GM12878 (cell line): ENCODE results near the gene GMDS. TPM values are rescaled to one million over a fixed set of nuclear protein-coding genes. Genes with fewer than 3 reads are reported as not detected.

Experiments
- ATAC-seq: fragments of 200-7000 bp; cut with Tn5 transposase; 3 replicates; pipeline ENCODE4 v1.9.1; 2020; ENCODE audit warnings: mild to moderate bottlenecking, moderate library complexity
- BruUV-seq: library from RNA; stranded (reverse); fragments of 400-500 nt; replicated peaks from 2 replicates; lab custom pipeline; 2021; lab: Mats Ljungman, UMichigan
- CTCF ChIA-PET: fragments of 300-600 bp; sonication (Branson Sonifier 250); formaldehyde crosslinking; extraction: SDS; loops from one replicate; lab custom pipeline; 2021; ENCODE audit warnings: inconsistent platforms; lab: Yijun Ruan, JAX
- POLR2A ChIA-PET: fragments of 350-600 bp; formaldehyde crosslinking; extraction: SDS; loops from one replicate; lab custom pipeline; 2021; ENCODE audit warnings: inconsistent platforms; lab: Charles Lee
- RAD21 ChIA-PET: fragments of 300-600 bp; sonication (Branson Sonifier 250); formaldehyde crosslinking; loops from one replicate; lab custom pipeline; 2023; ENCODE audit warnings: antibody characterized with exemption; ENCODE audit not compliant: unreplicated experiment; lab: Charles Lee
- SMC1A ChIA-PET: fragments of 300-600 bp; sonication (Branson Sonifier 250); formaldehyde crosslinking; loops from one replicate; lab custom pipeline; 2023; ENCODE audit not compliant: unreplicated experiment, uncharacterized antibody; lab: Charles Lee
- DNase-seq: peaks from one replicate; pipeline ENCODE4 v3.0.0-alpha.2; 2011; ENCODE audit warnings: low read depth, low spot score
- FAIRE-seq: peaks from 3 replicates; lab custom pipeline; 2011; peaks lifted over from hg19 to GRCh38; lab: Jason Lieb, UNC
- H2AFZ ChIP-seq: 2 replicates; pipeline ENCODE4 v1.6.0; 2011; ENCODE audit warnings: low read depth, low read length, control low read depth; ENCODE audit not compliant: control insufficient read depth
- H3K27ac ChIP-seq: 2 replicates; pipeline ENCODE4 v1.5.1; 2011; ENCODE audit warnings: control low read depth; ENCODE audit not compliant: control insufficient read depth, insufficient read depth
- H3K27me3 ChIP-seq, 2 experiments: replicated peaks in 1 of 2; 2 replicates each; pipeline versions ENCODE4 v1.6.0 to v1.6.1; 2011; ENCODE audit warnings: low read length in 1 of 2; ENCODE audit not compliant: control insufficient read depth in 2 of 2, insufficient read depth in 2 of 2
- H3K36me3 ChIP-seq, 2 experiments: 2 replicates each; pipeline ENCODE4 v1.5.1; 2011; ENCODE audit warnings: low read length in 1 of 2; ENCODE audit not compliant: control insufficient read depth in 2 of 2, insufficient read depth in 2 of 2
- H3K4me1 ChIP-seq: 2 replicates; pipeline ENCODE4 v1.6.1; 2011; ENCODE audit warnings: mild to moderate bottlenecking, low read length, moderate library complexity, mixed read lengths; ENCODE audit not compliant: control insufficient read depth, insufficient read depth
- H3K4me2 ChIP-seq: 2 replicates; pipeline ENCODE4 v1.6.0; 2011; ENCODE audit warnings: control low read depth; ENCODE audit not compliant: control insufficient read depth, insufficient read depth
- H3K4me3 ChIP-seq: fragments of 200-600 bp; sonication (generic); 2 replicates; pipeline ENCODE4 v1.5.1; 2016
- H3K79me2 ChIP-seq: 2 replicates; pipeline ENCODE4 v1.6.0; 2011; ENCODE audit warnings: low read length; ENCODE audit not compliant: control insufficient read depth, insufficient read depth
- H3K9ac ChIP-seq: 2 replicates; pipeline ENCODE4 v1.8.0; 2011; ENCODE audit warnings: low read length, control low read depth, mixed read lengths; ENCODE audit not compliant: control insufficient read depth, insufficient read depth
- H3K9me3 ChIP-seq: replicated peaks from 3 replicates; pipeline ENCODE4 v1.5.1; 2011; ENCODE audit warnings: mild to moderate bottlenecking, low read length; ENCODE audit not compliant: control insufficient read depth, insufficient read depth
- H4K20me1 ChIP-seq: 2 replicates; pipeline ENCODE4 v1.6.0; 2011; ENCODE audit not compliant: control insufficient read depth, insufficient read depth
- ASH2L ChIP-seq: fragments of 300-600, 200-600 bp; sonication (generic); IDR thresholded peaks from 2 replicates; pipeline ENCODE4 v1.6.1; 2017; ENCODE audit warnings: low read depth, mild to moderate bottlenecking, borderline replicate concordance
- ATF7 ChIP-seq: fragments of 450-650 bp; IDR thresholded peaks from 2 replicates; pipeline ENCODE4 v1.6.1; 2016; ENCODE audit warnings: low read depth, mild to moderate bottlenecking
- BCL3 ChIP-seq: IDR thresholded peaks from 2 replicates; pipeline ENCODE4 v1.6.1; 2011; ENCODE audit warnings: borderline replicate concordance, low read depth, mild to moderate bottlenecking, moderate library complexity, low read length; ENCODE audit not compliant: insufficient read depth, poor library complexity, severe bottlenecking
- BCLAF1 ChIP-seq: fragments of 450-650 bp; IDR thresholded peaks from 2 replicates; pipeline ENCODE4 v1.6.1; 2017; ENCODE audit warnings: antibody characterized with exemption, mild to moderate bottlenecking, moderate library complexity
- CTCF ChIP-seq, 3 experiments: IDR thresholded peaks in 2 of 3; conservative IDR thresholded peaks in 1 of 3; 2 replicates each; pipeline ENCODE4 v1.5.1; 2011; ENCODE audit warnings: low read depth in 3 of 3, low read length in 3 of 3, mild to moderate bottlenecking in 3 of 3, control low read depth in 2 of 3, moderate library complexity in 2 of 3, inconsistent platforms in 1 of 3, mixed read lengths in 1 of 3; ENCODE audit not compliant: control insufficient read depth in 2 of 3, insufficient read depth in 1 of 3; ENCODE audit errors: extremely low read depth in 1 of 3
- E2F4 ChIP-seq: IDR thresholded peaks from 2 replicates; pipeline ENCODE4 v1.6.1; 2012; ENCODE audit warnings: low read depth, low read length, improper control_type of control experiment
- HDAC2 ChIP-seq: fragments of 200-600 bp; sonication (generic); IDR thresholded peaks from 2 replicates; pipeline ENCODE4 v1.6.1; 2017
- KLF5 ChIP-seq: fragments of 450-650 bp; IDR thresholded peaks from 2 replicates; pipeline ENCODE4 v1.6.1; 2014; ENCODE audit warnings: mild to moderate bottlenecking; ENCODE audit not compliant: partially characterized antibody
- MLLT1 ChIP-seq: fragments of 450-650 bp; IDR thresholded peaks from 2 replicates; pipeline ENCODE4 v1.6.1; 2016; ENCODE audit warnings: mild to moderate bottlenecking
- MTA3 ChIP-seq: IDR thresholded peaks from 2 replicates; pipeline ENCODE4 v1.6.1; 2012; ENCODE audit warnings: low read length, inconsistent platforms, borderline replicate concordance
- PKNOX1 ChIP-seq: fragments of 450-650 bp; IDR thresholded peaks from 2 replicates; pipeline ENCODE4 v1.6.1; 2016; ENCODE audit warnings: mild to moderate bottlenecking
- RUNX3 ChIP-seq: IDR thresholded peaks from 2 replicates; pipeline ENCODE4 v1.6.1; 2012; ENCODE audit warnings: low read length, inconsistent platforms
- STAT1 ChIP-seq: fragments of 450-650 bp; conservative IDR thresholded peaks from 2 replicates; pipeline ENCODE4 v1.6.1; 2014; ENCODE audit warnings: antibody characterized with exemption, mild to moderate bottlenecking
- WGBS: methylation state at CpG from one replicate; pipeline ENCODE4 v1.1.6; 2016; ENCODE audit warnings: low lambda C conversion rate; ENCODE audit not compliant: insufficient replicate concordance, insufficient coverage; ENCODE audit errors: missing lambda C conversion rate; 5-methylcytosine and 5-hydroxymethylcytosine counted together
- in situ Hi-C: fragments of 300-500 bp; cut with MboI; formaldehyde crosslinking; loops from 9 replicates; pipeline ENCODE4 v1.14.3; 2018; ENCODE audit warnings: mixed read lengths
- intact Hi-C: fragments of 100-400 bp; cut with micrococcal nuclease; formaldehyde crosslinking; loops from one replicate; pipeline ENCODE4 v1.14.2; 2022; ENCODE audit not compliant: unreplicated experiment
- polyA plus RNA-seq, 11 experiments: library from polyadenylated mRNA; depleted of rRNA in 4 of 11; unstranded in 6 of 11; stranded (reverse) in 5 of 11; fragments of >200 nt; fragmentation: Nextera tagmentation in 4 of 11; fragmentation: Illumina TruSeq in 1 of 11; extraction: Ambion mirVana in 4 of 11; extraction: Trizol in 1 of 11; gene quantifications; 1 replicate in 1 of 11; 2 replicates in 10 of 11; pipeline versions ENCODE4 v1.2.1 to v1.2.3, GENCODE V29; 2011 to 2016; ENCODE audit warnings: inconsistent platforms in 2 of 11, missing spikeins in 2 of 11, low read depth in 1 of 11
- total RNA-seq, 4 experiments: library from RNA; depleted of rRNA in 3 of 4; stranded (reverse); fragments of >200 nt in 3 of 4; fragmentation: Illumina TruSeq in 1 of 4; extraction: Trizol in 1 of 4; gene quantifications; 2 replicates each; pipeline versions ENCODE4 v1.2.1 to v1.2.3, GENCODE V29; 2013 to 2021

Gene GMDS
- total and polyA plus RNA-seq, 10 of the 15 experiments (the other 5 are each of a cell fraction or from before 2014, with no cell fraction given): 0.61 to 53.8 (median 29.3) TPM

GRCh38 chr6:1931817-1932216, 313.6 kb downstream of the GMDS start (continued):
- TF ChIP-seq HDAC2: no peak
- no peak for TF ChIP-seq CTCF (IDR thresholded peaks at IDR 0.05 in 2 of 3, conservative IDR thresholded peaks at IDR 0.05 in 1 of 3; ENCODE audit: control insufficient read depth in 2 of 3, extremely low read depth in 1 of 3, insufficient read depth in 1 of 3, low read depth in 3 of 3, low read length in 3 of 3)
- no peak for TF ChIP-seq STAT1
- no peak for TF ChIP-seq ASH2L

GRCh38 chr6:1930356-1930755, 315.0 kb downstream of the GMDS start:
- SMC1A ChIA-PET: interaction anchor here (0.6 to 1.6 kb wide), 4 partner anchors 13 to 1066 kb away, joined by 3 read pairs; no protein-coding TSS in a partner anchor
- ATAC-seq: no peak
- TF ChIP-seq BCLAF1 (no peak), E2F4 (no peak), BCL3 (no peak), PKNOX1 (no peak), ATF7 (no peak), KLF5 (no peak), MTA3 (no peak), RUNX3 (no peak), MLLT1 (no peak)

More at GRCh38 chr6:1930356-1930755, 315.0 kb downstream of the GMDS start:
- BruUV-seq: no TSS peak
- no peaks in the 10 kb centered on the region; the same call in 1 of the 3 replicates for H3K9me3 ChIP-seq
- H3K9ac ChIP-seq: no peak overlapping the region
- FAIRE-seq (no peak), DNase-seq (no peak)
- in situ Hi-C loops (no loop called here), intact Hi-C loops (no loop called here)
- H3K36me3 ChIP-seq: no peaks in the 10 kb centered on the region
- no peaks in the 10 kb centered on the region for H3K79me2 ChIP-seq
- H3K4me2 ChIP-seq: no peak overlapping the region
- H3K4me1 ChIP-seq: no peaks in the 10 kb centered on the region
- ChIA-PET RAD21 (no interaction called here), POLR2A (no interaction called here), CTCF (no interaction called here)
- no peaks in the 10 kb centered on the region for H3K27me3 ChIP-seq
- H3K4me3 ChIP-seq: no peak overlapping the region
- H3K27ac ChIP-seq: no peak overlapping the region
- 66% methylated on average over 2 of the region's 2 CpGs for WGBS
- H2AFZ ChIP-seq: no peak overlapping the region
- H4K20me1 ChIP-seq: no peaks in the 10 kb centered on the region
